SK-N-SH (cell line): ENCODE results near the gene CENPO.

Source experiments
- CTCF ChIP-seq: fragments of 200-600 bp; sonication (generic); IDR thresholded peaks from 2 replicates; pipeline ENCODE4 v1.6.1; 2017; ENCODE audit warnings: antibody characterized with exemption, mild to moderate bottlenecking, moderate library complexity
- ELF1 ChIP-seq: IDR thresholded peaks from 2 replicates; pipeline ENCODE4 v1.4.0; 2012
- EP300 ChIP-seq, 2 experiments: IDR thresholded peaks; 2 replicates each; pipeline versions ENCODE4 v1.4.0 to v1.6.1; 2012; ENCODE audit warnings: borderline replicate concordance in 1 of 2, low read depth in 1 of 2, low read length in 1 of 2
- FOSL2 ChIP-seq: IDR thresholded peaks from 2 replicates; pipeline ENCODE4 v1.4.0; 2012; ENCODE audit warnings: low read depth, mild to moderate bottlenecking, moderate library complexity, borderline replicate concordance
- GABPA ChIP-seq: IDR thresholded peaks from 2 replicates; pipeline ENCODE4 v1.4.0; 2012; ENCODE audit warnings: low read depth, mild to moderate bottlenecking

GRCh38 chr2:24852431-24853020 lies 59.3 kb downstream of the CENPO start:
- no peak for TF ChIP-seq GABPA
- no peak for TF ChIP-seq CTCF
- TF ChIP-seq EP300 (IDR thresholded peaks at IDR 0.05; ENCODE audit: borderline replicate concordance in 1 of 2, low read depth in 1 of 2, low read length in 1 of 2), result no peak
- TF ChIP-seq ELF1, result no peak
- no peak for TF ChIP-seq FOSL2
